ENCODE measurements around the gene STYXL1. TPM values are rescaled to one million over a fixed set of nuclear protein-coding genes. Genes with fewer than 3 reads are reported as not detected.

Gene STYXL1
- total and polyA plus RNA-seq, 4 donors = 36.6 to 45.8 (median 41.3) TPM

GRCh38 chr7:75967487-75967997 lies 80.3 kb downstream of the STYXL1 start:
- H3K27ac ChIP-seq (ENCODE audit: low read depth in 1 of 2, low read length in 1 of 2) = peak overlapping the region; percentile 34 to 73
- H3K36me3 ChIP-seq (ENCODE audit: control insufficient read depth in 4 of 4, insufficient read depth in 4 of 4, low read length in 4 of 4) = peaks cover 0 to 13% (median 1%) of the 10 kb centered on the region in 4 donors
- H3K9me3 ChIP-seq (ENCODE audit: control insufficient read depth in 4 of 4, insufficient read depth in 3 of 4, low read length in 3 of 4) = no peaks in the 10 kb centered on the region
- peaks cover 10 to 30% (median 18%) of the 10 kb centered on the region in 5 donors for H3K4me1 ChIP-seq (ENCODE audit: control insufficient read depth in 5 of 5, insufficient read depth in 5 of 5, low read length in 5 of 5)
- TF ChIP-seq CTCF (IDR thresholded peaks at IDR 0.05; ENCODE audit: control extremely low read depth, extremely low read depth) = no peak
- peak overlapping the region in 1 of 2 donors; percentile 23 for H3K9ac ChIP-seq (ENCODE audit: insufficient read depth in 1 of 2, low read length in 2 of 2)
- no peak overlapping the region for H3K4me3 ChIP-seq
- 28 to 30% methylated on average over 13 of the region's 13 CpGs for WGBS, 2 donors
- DNase-seq = peak; percentile 84 to 91 (median 91)
- H3K27me3 ChIP-seq (ENCODE audit: control insufficient read depth in 3 of 3, insufficient read depth in 3 of 3, low read length in 2 of 3) = no peaks in the 10 kb centered on the region
- no peak for ATAC-seq (ENCODE audit: insufficient read depth, low FRiP score)

- Histone ChIP-seq H3K4me1 (ENCODE audit: control insufficient read depth in 5 of 5, insufficient read depth in 5 of 5, low read length in 5 of 5) (peaks cover 10 to 29% (median 21%) of the 10 kb centered on the region in 5 donors), H3K27me3 (ENCODE audit: control insufficient read depth in 3 of 3, insufficient read depth in 3 of 3, low read length in 2 of 3) (no peaks in the 10 kb centered on the region), H3K9ac (ENCODE audit: insufficient read depth in 1 of 2, low read length in 2 of 2) (no peak overlapping the region), H3K9me3 (ENCODE audit: control insufficient read depth in 4 of 4, insufficient read depth in 3 of 4, low read length in 3 of 4) (no peaks in the 10 kb centered on the region), H3K4me3 (no peak overlapping the region), H3K27ac (ENCODE audit: low read depth in 1 of 2, low read length in 1 of 2) (peak overlapping the region; percentile 45 to 73), H3K36me3 (ENCODE audit: control insufficient read depth in 4 of 4, insufficient read depth in 4 of 4, low read length in 4 of 4) (peaks cover 0 to 12% (median 1%) of the 10 kb centered on the region in 4 donors)
- 89 to 91% methylated on average over 11 of the region's 11 CpGs for WGBS, 2 donors
- TF ChIP-seq CTCF (IDR thresholded peaks at IDR 0.05; ENCODE audit: control extremely low read depth, extremely low read depth) = no peak
- DNase-seq (peak in 1 of 3 donors; percentile 6), ATAC-seq (ENCODE audit: insufficient read depth, low FRiP score) (no peak)
Measured at GRCh38 chr7:75967055-75967454, 80.7 kb downstream of the STYXL1 start.

GRCh38 chr7:75966190-75966961 lies 81.4 kb downstream of the STYXL1 start:
- no peak for TF ChIP-seq CTCF (IDR thresholded peaks at IDR 0.05; ENCODE audit: control extremely low read depth, extremely low read depth)
- H3K4me3 ChIP-seq = no peak overlapping the region
- peaks cover 10 to 28% (median 21%) of the 10 kb centered on the region in 5 donors for H3K4me1 ChIP-seq (ENCODE audit: control insufficient read depth in 5 of 5, insufficient read depth in 5 of 5, low read length in 5 of 5)
- H3K27ac ChIP-seq (ENCODE audit: low read depth in 1 of 2, low read length in 1 of 2) = peak overlapping the region; percentile 45 to 84
- no peak overlapping the region for H3K9ac ChIP-seq (ENCODE audit: insufficient read depth in 1 of 2, low read length in 2 of 2)
- 71 to 84% methylated on average over 26 of the region's 26 CpGs for WGBS, 2 donors
- ATAC-seq (ENCODE audit: insufficient read depth, low FRiP score) (peak; percentile 56), DNase-seq (no peak)
- no peaks in the 10 kb centered on the region for H3K9me3 ChIP-seq (ENCODE audit: control insufficient read depth in 4 of 4, insufficient read depth in 3 of 4, low read length in 3 of 4)
- peaks cover 0 to 15% (median 2%) of the 10 kb centered on the region in 4 donors for H3K36me3 ChIP-seq (ENCODE audit: control insufficient read depth in 4 of 4, insufficient read depth in 4 of 4, low read length in 4 of 4)
- H3K27me3 ChIP-seq (ENCODE audit: control insufficient read depth in 3 of 3, insufficient read depth in 3 of 3, low read length in 2 of 3) = no peaks in the 10 kb centered on the region
